OCI-LY3 (cell line): ENCODE data around the gene TEAD1.

ENCODE experiments used
- H2AFZ ChIP-seq: fragments of 200-600, 300-600 bp; shearing (Covaris generic); 2 replicates; pipeline ENCODE4 v1.6.0; 2014; ENCODE audit warnings: antibody characterized with exemption, low read depth, low read length
- H3K27ac ChIP-seq: fragments of 200-600, 300-600 bp; sonication (generic); 2 replicates; pipeline ENCODE4 v1.5.1; 2014; ENCODE audit warnings: mild to moderate bottlenecking, low read length, moderate library complexity, mixed read lengths
- H3K27me3 ChIP-seq: fragments of 200-600, 300-600 bp; sonication (generic); 2 replicates; pipeline ENCODE4 v1.6.1; 2014; ENCODE audit warnings: low read depth, low read length, mixed read lengths
- H3K36me3 ChIP-seq: fragments of 200-600, 300-600 bp; sonication (generic); replicated peaks from 2 replicates; pipeline ENCODE3; 2014; ENCODE audit warnings: low read depth, low read length, mixed read lengths
- H3K4me1 ChIP-seq: fragments of 300-600, 200-600 bp; sonication (generic); 2 replicates; pipeline ENCODE4 v1.6.1; 2014; ENCODE audit warnings: low read length, mixed read lengths
- H3K4me2 ChIP-seq: fragments of 200-600, 300-600 bp; sonication (generic); 2 replicates; pipeline ENCODE4 v1.6.1; 2014; ENCODE audit warnings: low read length, mixed read lengths
- H3K4me3 ChIP-seq: fragments of 300-600, 200-600 bp; sonication (generic); 2 replicates; pipeline ENCODE4 v1.5.1; 2014; ENCODE audit warnings: antibody characterized with exemption, mild to moderate bottlenecking, low read length, moderate library complexity
- H3K79me2 ChIP-seq: fragments of 300-600, 200-600 bp; shearing (Covaris generic); 2 replicates; pipeline ENCODE4 v1.6.1; 2014; ENCODE audit warnings: mild to moderate bottlenecking, low read length, mixed read lengths
- H3K9ac ChIP-seq: fragments of 300-600, 200-600 bp; shearing (Covaris generic); 2 replicates; pipeline ENCODE4 v1.6.0; 2014; ENCODE audit warnings: mild to moderate bottlenecking, low read length, moderate library complexity
- H3K9me3 ChIP-seq: fragments of 200-600, 300-600 bp; shearing (Covaris generic); 2 replicates; pipeline ENCODE4 v1.6.1; 2014; ENCODE audit warnings: low read length, mixed read lengths; ENCODE audit not compliant: insufficient read depth
- H4K20me1 ChIP-seq: fragments of 200-600, 300-600 bp; sonication (generic); 2 replicates; pipeline ENCODE4 v1.6.1; 2016; ENCODE audit warnings: low read length, mixed read lengths; ENCODE audit not compliant: insufficient read depth
- CTCF ChIP-seq: fragments of 200-600, 300-600 bp; sonication (generic); IDR thresholded peaks from 2 replicates; pipeline ENCODE4 v1.5.1; 2014; ENCODE audit warnings: antibody characterized with exemption, low read length, low read depth
- EZH2phosphoT487 ChIP-seq: fragments of 200-600 bp; shearing (Covaris generic); IDR thresholded peaks from 2 replicates; pipeline ENCODE4 v1.6.1; 2018; ENCODE audit warnings: antibody characterized with exemption, mixed run types, low read depth

The TEAD1 gene

DNA sequence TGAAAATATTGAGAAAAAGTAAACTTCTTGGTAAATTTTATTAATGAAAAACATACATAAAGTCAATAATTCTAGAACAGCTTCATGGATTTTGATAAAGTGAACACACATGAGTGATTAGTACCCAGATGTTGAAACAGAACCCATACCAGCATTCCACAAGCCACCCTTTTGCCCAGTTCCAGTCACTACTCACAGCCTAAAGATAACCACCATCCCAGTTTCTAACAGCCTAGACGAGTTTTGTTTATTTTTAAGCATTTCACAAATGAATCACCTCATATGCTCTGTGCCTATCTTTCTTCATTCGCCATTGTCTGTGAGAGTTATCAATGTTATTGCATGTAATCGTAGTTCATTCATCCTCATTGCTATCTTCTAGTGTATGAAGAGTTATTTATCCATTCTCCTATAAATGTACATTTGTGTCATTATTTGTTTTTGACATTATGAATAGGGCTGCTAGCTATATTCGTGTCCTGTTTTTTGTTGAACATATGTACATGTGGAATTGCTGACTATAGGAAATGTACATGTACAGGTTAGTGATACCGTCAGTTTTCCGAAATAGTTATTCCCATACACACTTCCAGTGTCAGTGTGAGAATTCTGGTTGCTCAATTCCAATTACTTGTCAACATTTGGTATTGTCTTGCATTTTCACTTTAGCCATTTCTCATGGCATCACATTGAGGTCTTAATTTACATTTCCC is 44.5 kb upstream of the TEAD1 start:
- no peaks in the 10 kb centered on the region for H3K9me3 ChIP-seq
- H3K4me1 ChIP-seq, result no peaks in the 10 kb centered on the region
- H4K20me1 ChIP-seq, result no peaks in the 10 kb centered on the region
- no peak overlapping the region for H3K4me2 ChIP-seq
- no peak overlapping the region for H2AFZ ChIP-seq
- no peak for TF ChIP-seq EZH2phosphoT487
- no peak for TF ChIP-seq CTCF
- no peak overlapping the region for H3K4me3 ChIP-seq
- no peaks in the 10 kb centered on the region for H3K79me2 ChIP-seq
- no peak overlapping the region for H3K27ac ChIP-seq
- no peaks in the 10 kb centered on the region for H3K27me3 ChIP-seq
- no peaks in the 10 kb centered on the region for H3K36me3 ChIP-seq
- no peak overlapping the region for H3K9ac ChIP-seq

DNA sequence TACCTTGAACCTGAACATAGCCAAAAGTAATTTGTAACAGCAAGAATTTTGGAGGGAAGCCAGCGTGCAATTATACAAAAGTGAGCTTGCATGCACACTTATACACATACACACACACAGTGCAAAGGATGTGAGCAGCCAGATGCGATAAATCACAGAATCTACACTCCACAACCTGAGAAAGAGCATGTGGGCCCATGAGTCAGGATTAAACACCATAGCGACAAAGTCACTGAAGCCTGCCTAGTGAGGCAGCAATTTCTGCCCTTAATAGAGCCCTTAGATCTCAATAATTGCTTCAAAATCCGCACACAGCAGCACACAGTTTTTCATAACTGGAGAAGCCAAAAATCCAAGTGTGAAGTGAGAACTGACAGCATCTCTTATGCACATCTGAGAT is 42.6 kb upstream of the TEAD1 start:
- TF ChIP-seq CTCF, result no peak
- TF ChIP-seq EZH2phosphoT487, result no peak
- Histone ChIP-seq H3K36me3 (no peaks in the 10 kb centered on the region), H3K4me3 (no peak overlapping the region), H3K9ac (no peak overlapping the region), H3K27me3 (no peaks in the 10 kb centered on the region), H4K20me1 (no peaks in the 10 kb centered on the region), H3K27ac (no peak overlapping the region), H3K79me2 (no peaks in the 10 kb centered on the region), H3K9me3 (no peaks in the 10 kb centered on the region), H3K4me1 (no peaks in the 10 kb centered on the region), H2AFZ (no peak overlapping the region), H3K4me2 (no peak overlapping the region)

GRCh38 chr11:12634329-12634728 is 39.9 kb upstream of the TEAD1 start:
- no peaks in the 10 kb centered on the region for H3K4me1 ChIP-seq
- H3K4me3 ChIP-seq, result no peak overlapping the region
- H3K36me3 ChIP-seq, result no peaks in the 10 kb centered on the region
- no peak overlapping the region for H2AFZ ChIP-seq
- H3K4me2 ChIP-seq, result no peak overlapping the region
- H3K9me3 ChIP-seq, result no peaks in the 10 kb centered on the region
- H3K79me2 ChIP-seq, result no peaks in the 10 kb centered on the region
- no peak overlapping the region for H3K27ac ChIP-seq
- TF ChIP-seq EZH2phosphoT487 (no peak), CTCF (no peak)
- no peaks in the 10 kb centered on the region for H4K20me1 ChIP-seq
- no peaks in the 10 kb centered on the region for H3K27me3 ChIP-seq
- H3K9ac ChIP-seq, result no peak overlapping the region

DNA sequence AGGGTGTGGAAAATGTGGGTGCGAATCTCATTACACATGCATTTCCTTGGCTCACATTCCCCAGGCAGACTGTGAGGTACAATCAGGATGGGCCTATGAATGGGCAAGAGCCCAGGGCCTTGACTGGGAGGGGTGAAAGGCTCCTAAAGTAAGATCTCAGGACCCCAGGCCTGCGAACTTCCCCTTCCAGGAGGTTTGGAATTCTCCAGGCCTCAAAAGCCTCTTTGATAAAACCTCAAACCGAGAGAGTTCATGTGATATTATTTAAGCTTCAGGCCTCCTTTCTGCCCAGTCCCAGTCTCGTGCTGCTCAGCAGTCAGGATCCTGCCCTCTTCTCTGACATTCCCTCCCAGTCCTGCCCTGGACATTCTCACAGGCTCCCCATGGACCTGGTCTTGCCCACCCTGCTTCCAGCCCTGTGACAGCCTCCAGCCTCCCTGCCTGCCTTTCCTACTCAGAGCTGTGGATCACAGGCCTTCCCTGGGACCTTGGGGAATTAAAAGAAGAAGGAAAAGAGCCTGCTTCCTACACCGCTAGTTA is 37.3 kb upstream of the TEAD1 start:
- H3K36me3 ChIP-seq, result no peaks in the 10 kb centered on the region
- H4K20me1 ChIP-seq, result no peaks in the 10 kb centered on the region
- no peak overlapping the region for H2AFZ ChIP-seq
- TF ChIP-seq CTCF (no peak), EZH2phosphoT487 (no peak)
- H3K4me1 ChIP-seq, result no peaks in the 10 kb centered on the region
- no peak overlapping the region for H3K4me3 ChIP-seq
- H3K4me2 ChIP-seq, result no peak overlapping the region
- no peaks in the 10 kb centered on the region for H3K79me2 ChIP-seq
- no peaks in the 10 kb centered on the region for H3K27me3 ChIP-seq
- no peak overlapping the region for H3K9ac ChIP-seq
- no peak overlapping the region for H3K27ac ChIP-seq
- no peaks in the 10 kb centered on the region for H3K9me3 ChIP-seq
